Karpas-422 (cell line): ENCODE results near the gene SIL1. TPM values are rescaled to one million over a fixed set of nuclear protein-coding genes. Genes with fewer than 3 reads are reported as not detected.

ENCODE experiments used
- DNase-seq: peaks from one replicate; pipeline ENCODE4 v3.0.0-alpha.2; 2015
- H2AFZ ChIP-seq: fragments of 200-600 bp; sonication (generic); 2 replicates; pipeline ENCODE4 v1.6.1; 2014; ENCODE audit warnings: antibody characterized with exemption, low read length, mixed read lengths
- H3K27ac ChIP-seq: fragments of 200-600 bp; sonication (generic); 2 replicates; pipeline ENCODE4 v1.5.1; 2014; ENCODE audit warnings: mild to moderate bottlenecking, low read length, moderate library complexity
- H3K27me3 ChIP-seq: fragments of 200-600 bp; sonication (generic); 2 replicates; pipeline ENCODE4 v1.6.1; 2014; ENCODE audit warnings: low read length, mixed read lengths
- H3K36me3 ChIP-seq: fragments of 200-600 bp; sonication (generic); 2 replicates; pipeline ENCODE4 v1.6.1; 2014; ENCODE audit warnings: low read length, mixed read lengths; ENCODE audit not compliant: insufficient read depth
- H3K4me1 ChIP-seq: fragments of 200-600 bp; sonication (generic); 2 replicates; pipeline ENCODE4 v1.6.1; 2014; ENCODE audit warnings: mild to moderate bottlenecking, low read length, mixed read lengths
- H3K4me2 ChIP-seq: fragments of 200-600 bp; sonication (generic); 2 replicates; pipeline ENCODE4 v1.6.1; 2014; ENCODE audit warnings: low read length, low read depth, mild to moderate bottlenecking; ENCODE audit not compliant: poor library complexity, severe bottlenecking
- H3K4me3 ChIP-seq: fragments of 200-600 bp; sonication (generic); 2 replicates; pipeline ENCODE4 v1.5.1; 2014; ENCODE audit warnings: mild to moderate bottlenecking, antibody characterized with exemption, low read length, mixed read lengths
- H3K79me2 ChIP-seq: fragments of 200-600 bp; sonication (generic); 2 replicates; pipeline ENCODE4 v1.6.1; 2014; ENCODE audit warnings: mild to moderate bottlenecking, low read length, mixed read lengths
- H3K9ac ChIP-seq: fragments of 200-600 bp; sonication (generic); 2 replicates; pipeline ENCODE4 v1.6.0; 2014; ENCODE audit warnings: low read length
- H3K9me2 ChIP-seq: fragments of 200-600 bp; sonication (generic), shearing (Covaris generic); replicated peaks from 2 replicates; pipeline ENCODE4 v1.6.0; 2014; ENCODE audit warnings: mild to moderate bottlenecking, low read length, moderate library complexity; ENCODE audit not compliant: insufficient read depth
- H3K9me3 ChIP-seq: fragments of 300-700, 200-600 bp; sonication (generic); 2 replicates; pipeline ENCODE4 v1.6.1; 2014; ENCODE audit warnings: low read length, mixed read lengths
- H4K20me1 ChIP-seq: fragments of 200-600 bp; sonication (generic); 2 replicates; pipeline ENCODE4 v1.6.1; 2014; ENCODE audit warnings: mild to moderate bottlenecking, antibody characterized with exemption, low read length, low read depth; ENCODE audit not compliant: insufficient read depth
- total RNA-seq: library from RNA; depleted of rRNA; stranded (reverse); fragments of >200 nt; shearing (Covaris generic); gene quantifications from 2 replicates; pipeline ENCODE4 v1.2.3, GENCODE V29; 2014; ENCODE audit warnings: low replicate concordance; rRNA removed

The SIL1 gene
- total RNA-seq = 10.7 and 21.8 TPM in 2 replicates

- H3K79me2 ChIP-seq = peaks cover 18% of the 10 kb centered on the region
- peaks cover 16% of the 10 kb centered on the region for H3K4me1 ChIP-seq
- H3K9ac ChIP-seq = peak within 1 kb of the TSS; percentile 81
- no peaks in the 10 kb centered on the region for H3K9me2 ChIP-seq
- peak; percentile 96 for DNase-seq
- no peaks in the 10 kb centered on the region for H3K27me3 ChIP-seq
- H3K4me2 ChIP-seq = peak within 1 kb of the TSS; percentile 80
- H3K27ac ChIP-seq = 0 out of 2 replicates have a peak within 1 kb of the TSS, but pooled peaks have one; percentile 2
- H3K9me3 ChIP-seq = no peaks in the 10 kb centered on the region
- H2AFZ ChIP-seq = peak within 1 kb of the TSS; percentile 95
- no peaks in the 10 kb centered on the region for H4K20me1 ChIP-seq
- H3K4me3 ChIP-seq = peak within 1 kb of the TSS; percentile 83
- no peaks in the 10 kb centered on the region for H3K36me3 ChIP-seq
Observed at GRCh38 chr5:139197710-139198669, at the start of gene SIL1. SIL1 (minus strand) TSS chr5:139198368; CDS start chr5:139127843, 70,525 bp downstream.

GRCh38 chr5:139246394-139246793 lies 48.2 kb upstream of the SIL1 start:
- H3K9ac ChIP-seq = no peak overlapping the region
- H3K4me2 ChIP-seq = no peak overlapping the region
- H4K20me1 ChIP-seq = no peaks in the 10 kb centered on the region
- H3K79me2 ChIP-seq = no peaks in the 10 kb centered on the region
- H3K9me3 ChIP-seq = no peaks in the 10 kb centered on the region
- H3K9me2 ChIP-seq = no peaks in the 10 kb centered on the region
- no peaks in the 10 kb centered on the region for H3K4me1 ChIP-seq
- DNase-seq = no peak
- H2AFZ ChIP-seq = no peak overlapping the region
- no peak overlapping the region for H3K27ac ChIP-seq
- H3K4me3 ChIP-seq = no peak overlapping the region
- H3K36me3 ChIP-seq = no peaks in the 10 kb centered on the region
- no peaks in the 10 kb centered on the region for H3K27me3 ChIP-seq

- no peak overlapping the region for H3K9ac ChIP-seq
- no peaks in the 10 kb centered on the region for H4K20me1 ChIP-seq
- H3K9me3 ChIP-seq = no peaks in the 10 kb centered on the region
- no peak overlapping the region for H2AFZ ChIP-seq
- H3K27ac ChIP-seq = no peak overlapping the region
- no peak overlapping the region for H3K4me2 ChIP-seq
- DNase-seq = no peak
- H3K79me2 ChIP-seq = no peaks in the 10 kb centered on the region
- H3K4me1 ChIP-seq = no peaks in the 10 kb centered on the region
- no peaks in the 10 kb centered on the region for H3K36me3 ChIP-seq
- no peaks in the 10 kb centered on the region for H3K9me2 ChIP-seq
- H3K27me3 ChIP-seq = no peaks in the 10 kb centered on the region
- H3K4me3 ChIP-seq = no peak overlapping the region
Observed at GRCh38 chr5:139245637-139246339, 47.6 kb upstream of the SIL1 start.

GRCh38 chr5:139243425-139243970 lies 45.3 kb upstream of the SIL1 start:
- no peak overlapping the region for H3K27ac ChIP-seq
- no peaks in the 10 kb centered on the region for H4K20me1 ChIP-seq
- H3K9me2 ChIP-seq = no peaks in the 10 kb centered on the region
- no peaks in the 10 kb centered on the region for H3K9me3 ChIP-seq
- H3K4me3 ChIP-seq = no peak overlapping the region
- no peak overlapping the region for H3K9ac ChIP-seq
- no peaks in the 10 kb centered on the region for H3K27me3 ChIP-seq
- no peak overlapping the region for H2AFZ ChIP-seq
- H3K4me1 ChIP-seq = no peaks in the 10 kb centered on the region
- H3K36me3 ChIP-seq = no peaks in the 10 kb centered on the region
- no peak for DNase-seq
- no peaks in the 10 kb centered on the region for H3K79me2 ChIP-seq
- no peak overlapping the region for H3K4me2 ChIP-seq

DNA sequence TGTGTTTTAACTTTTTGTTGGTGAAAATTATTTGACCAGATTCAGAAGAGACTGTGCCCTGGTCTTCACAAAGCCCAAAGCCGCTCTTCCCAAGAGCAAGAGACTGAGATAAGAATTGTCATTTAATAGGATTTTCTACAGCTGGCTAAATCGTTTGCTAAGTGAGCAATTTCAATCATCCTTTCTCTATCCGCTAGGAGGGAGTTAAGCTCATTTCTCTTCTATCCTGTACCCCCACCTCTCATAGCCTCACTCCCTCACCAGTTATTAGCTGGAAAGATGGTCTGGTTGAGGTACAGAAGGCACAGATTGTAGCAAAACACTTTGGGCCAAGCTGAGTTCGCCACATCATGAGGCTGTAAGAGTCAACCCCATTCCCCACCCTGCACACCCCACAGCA lies 43.0 kb upstream of the SIL1 start:
- no peak overlapping the region for H3K4me2 ChIP-seq
- H2AFZ ChIP-seq = no peak overlapping the region
- H3K27ac ChIP-seq = no peak overlapping the region
- H3K9me2 ChIP-seq = no peaks in the 10 kb centered on the region
- H3K9me3 ChIP-seq = no peaks in the 10 kb centered on the region
- H3K36me3 ChIP-seq = no peaks in the 10 kb centered on the region
- H3K9ac ChIP-seq = no peak overlapping the region
- H3K4me1 ChIP-seq = no peaks in the 10 kb centered on the region
- DNase-seq = no peak
- H3K4me3 ChIP-seq = no peak overlapping the region
- H3K79me2 ChIP-seq = no peaks in the 10 kb centered on the region
- H4K20me1 ChIP-seq = no peaks in the 10 kb centered on the region
- H3K27me3 ChIP-seq = no peaks in the 10 kb centered on the region

DNA sequence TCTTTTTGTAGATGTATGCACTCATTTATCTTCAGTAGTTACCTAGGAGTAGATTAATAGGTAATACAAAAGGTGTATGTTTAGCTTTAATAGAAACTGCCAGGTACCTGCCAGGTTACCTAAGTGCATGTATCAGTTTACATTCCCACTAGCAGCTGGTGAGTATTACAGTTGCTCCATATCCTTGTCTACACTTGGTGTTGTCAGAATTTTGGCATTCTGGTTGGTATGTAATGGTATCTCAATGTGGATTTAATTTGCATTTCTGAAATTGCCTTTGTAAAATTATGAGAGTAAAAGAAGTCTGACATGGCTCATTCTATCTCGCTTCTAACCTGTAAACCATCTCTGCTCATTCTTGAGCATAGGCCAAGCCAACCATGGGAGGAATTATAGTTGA lies 38.3 kb upstream of the SIL1 start:
- Histone ChIP-seq H3K4me2 (no peak overlapping the region), H3K79me2 (no peaks in the 10 kb centered on the region), H4K20me1 (no peaks in the 10 kb centered on the region), H3K36me3 (no peaks in the 10 kb centered on the region), H3K27me3 (no peaks in the 10 kb centered on the region), H3K9me3 (no peaks in the 10 kb centered on the region), H3K9ac (no peak overlapping the region), H3K4me3 (no peak overlapping the region), H3K27ac (no peak overlapping the region), H3K9me2 (no peaks in the 10 kb centered on the region), H3K4me1 (no peaks in the 10 kb centered on the region), H2AFZ (no peak overlapping the region)
- DNase-seq = no peak

DNA sequence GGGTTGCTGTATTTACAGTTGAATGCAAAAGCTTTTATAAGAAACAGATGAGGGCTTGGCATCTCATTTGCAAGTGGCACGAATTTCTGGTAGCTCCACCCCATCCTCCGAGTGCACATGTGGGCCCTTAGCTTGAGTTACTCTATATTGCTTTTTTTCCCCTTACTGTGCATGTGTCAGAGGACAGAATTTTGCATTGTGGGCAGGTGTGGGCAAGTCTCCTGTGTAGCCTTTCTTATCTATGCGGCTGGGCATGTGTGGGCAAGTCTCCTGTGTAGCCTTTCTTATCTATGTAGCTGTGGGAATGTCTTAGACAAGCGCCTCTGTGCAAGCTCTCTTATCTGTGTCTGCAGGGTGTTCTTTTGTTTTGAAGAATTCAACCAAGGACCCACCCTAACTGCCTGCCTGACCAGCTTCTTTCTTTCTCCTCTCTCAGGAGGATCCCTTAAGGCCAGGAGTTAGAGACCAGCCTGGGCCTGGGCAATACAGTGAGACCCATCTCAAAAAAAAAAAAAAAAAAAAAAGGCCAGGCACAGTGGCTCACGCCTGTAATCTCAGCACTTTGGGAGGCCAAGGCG lies 34.1 kb upstream of the SIL1 start:
- H3K9me2 ChIP-seq = no peaks in the 10 kb centered on the region
- H3K27me3 ChIP-seq = no peaks in the 10 kb centered on the region
- no peaks in the 10 kb centered on the region for H3K9me3 ChIP-seq
- no peaks in the 10 kb centered on the region for H4K20me1 ChIP-seq
- H2AFZ ChIP-seq = no peak overlapping the region
- H3K36me3 ChIP-seq = no peaks in the 10 kb centered on the region
- H3K9ac ChIP-seq = no peak overlapping the region
- H3K79me2 ChIP-seq = no peaks in the 10 kb centered on the region
- no peak overlapping the region for H3K4me2 ChIP-seq
- peaks cover 7% of the 10 kb centered on the region for H3K4me1 ChIP-seq
- H3K4me3 ChIP-seq = no peak overlapping the region
- DNase-seq = no peak
- no peak overlapping the region for H3K27ac ChIP-seq
